SW480 (cell line): Measurements from ENCODE around the gene ZFAND2A.
A peak's percentile ranks its signal among the peaks of the same experiment; 100 is the strongest.
"Not testable (repeated sequence)": the region's sequence is repeated elsewhere in the genome, so short reads cannot be mapped to it uniquely, and the experiment has no call there.

Source experiments
- DNase-seq: peaks from one replicate; pipeline ENCODE4 v3.0.0-alpha.2; 2016; ENCODE audit warnings: low spot score

The ZFAND2A gene

DNA sequence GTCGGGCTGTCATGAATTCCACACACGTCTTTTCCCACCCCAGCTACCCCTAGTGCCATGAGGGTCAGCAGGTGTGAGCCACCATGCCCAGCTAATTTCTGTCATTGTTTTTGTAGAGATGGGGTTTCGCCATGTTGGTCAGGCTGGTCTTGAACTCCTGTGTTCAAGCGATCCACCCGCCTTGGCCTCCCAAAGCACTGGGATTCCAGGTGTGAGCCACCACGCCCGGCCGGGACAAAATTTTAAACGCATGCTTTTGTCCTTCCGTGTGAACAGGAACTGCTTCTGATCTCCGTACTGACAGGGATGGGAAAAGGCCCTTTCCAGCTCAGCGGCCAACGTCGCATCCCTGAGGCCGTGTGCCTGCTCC is 15.6 kb upstream of the ZFAND2A start:
- DNase-seq, result no peak

DNA sequence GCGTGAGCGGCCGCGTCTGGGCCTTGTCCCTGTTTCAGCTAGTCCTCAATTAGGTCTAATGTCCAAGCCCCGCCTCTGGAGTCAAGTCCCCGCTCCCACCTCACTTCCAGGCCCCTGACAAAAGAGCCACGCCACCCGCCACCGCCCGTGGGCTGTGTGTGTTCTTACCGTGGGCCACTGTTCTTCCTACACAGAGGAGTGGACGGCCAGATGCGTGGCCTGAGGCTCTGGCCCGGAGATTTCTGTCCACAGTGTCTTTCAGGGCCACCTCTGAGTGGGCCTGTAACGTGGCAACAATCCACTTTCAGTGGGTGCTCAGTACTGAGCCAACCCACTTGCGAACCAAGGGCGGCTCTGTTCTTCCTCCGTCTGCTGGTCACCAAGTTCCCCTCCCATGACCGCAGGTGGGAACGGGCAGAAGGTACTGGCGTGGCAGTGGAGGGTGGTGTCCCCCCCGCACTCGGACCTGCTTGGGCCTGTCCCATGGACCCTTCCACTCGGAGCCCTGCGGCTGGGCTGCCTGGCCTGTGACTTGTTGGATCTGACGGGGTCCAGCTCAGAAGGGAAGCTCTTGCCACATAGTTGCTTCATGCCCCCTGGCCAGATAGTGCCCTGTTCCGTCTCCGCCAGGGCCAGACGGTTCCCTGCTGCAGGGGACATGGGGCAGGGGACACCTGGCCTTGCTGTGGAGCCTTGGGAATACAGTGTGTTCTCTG is 15.0 kb upstream of the ZFAND2A start:
- no peak for DNase-seq

DNA sequence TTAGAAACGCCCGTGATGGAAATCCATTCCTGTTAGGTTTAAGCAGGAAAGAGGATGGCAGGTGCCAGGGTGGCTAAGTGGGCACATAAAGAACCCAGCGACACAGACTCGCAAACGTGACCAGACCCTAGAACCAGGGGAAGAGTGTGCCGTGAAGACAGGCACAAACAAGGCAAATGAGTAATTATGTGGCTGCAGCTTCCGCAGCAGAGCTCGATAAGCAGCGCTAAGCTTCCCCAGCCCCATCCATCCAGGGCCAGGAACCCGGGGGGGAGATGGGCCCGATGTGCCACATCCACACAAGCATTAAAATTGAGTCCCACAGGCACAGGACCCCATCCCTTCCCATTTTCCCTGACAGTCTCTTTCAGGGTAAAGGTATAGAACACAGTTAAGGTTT is 14.0 kb upstream of the ZFAND2A start:
- no peak for DNase-seq

DNA sequence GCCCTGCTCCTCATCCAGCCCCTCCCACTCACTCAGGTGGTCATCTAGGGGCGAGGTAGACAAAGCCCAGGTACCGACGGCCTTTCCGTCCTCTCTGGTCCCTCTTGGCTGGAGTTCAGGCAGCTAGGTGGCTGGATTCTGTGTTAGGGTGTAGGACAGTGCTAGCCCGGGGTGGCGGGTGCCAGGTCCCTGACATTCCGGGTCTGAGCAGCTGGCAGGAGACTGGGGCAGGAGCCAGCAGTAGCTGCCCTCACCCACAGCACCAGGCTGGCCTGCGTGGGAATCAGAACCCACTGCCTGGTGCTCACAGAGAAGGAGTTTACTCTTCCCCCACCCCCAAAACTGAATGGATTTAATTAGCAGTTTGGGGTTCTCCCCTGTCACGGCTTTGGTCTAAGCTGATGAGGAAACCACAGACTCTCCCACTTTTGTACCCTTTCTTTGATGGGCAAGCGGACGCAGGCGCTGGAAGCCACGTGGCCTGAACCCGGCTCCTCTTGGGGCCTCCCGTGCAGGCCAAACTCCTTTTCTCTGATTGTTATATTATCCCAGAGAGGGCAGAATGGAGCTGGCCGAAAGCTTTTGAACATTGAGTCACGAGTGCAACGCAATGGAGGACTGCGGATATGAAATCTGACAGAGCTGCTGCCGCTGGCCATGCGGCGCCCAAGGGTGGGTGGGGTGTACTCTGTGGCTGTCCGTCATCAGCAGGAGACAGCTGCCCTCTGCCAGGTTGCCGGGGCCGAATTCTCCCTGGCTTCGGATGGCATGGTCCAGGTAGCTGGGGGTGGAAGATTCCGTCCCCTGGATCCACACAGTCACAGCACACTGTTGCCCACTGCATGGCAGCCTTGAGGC is 12.9 kb upstream of the ZFAND2A start:
- DNase-seq, result no peak

DNA sequence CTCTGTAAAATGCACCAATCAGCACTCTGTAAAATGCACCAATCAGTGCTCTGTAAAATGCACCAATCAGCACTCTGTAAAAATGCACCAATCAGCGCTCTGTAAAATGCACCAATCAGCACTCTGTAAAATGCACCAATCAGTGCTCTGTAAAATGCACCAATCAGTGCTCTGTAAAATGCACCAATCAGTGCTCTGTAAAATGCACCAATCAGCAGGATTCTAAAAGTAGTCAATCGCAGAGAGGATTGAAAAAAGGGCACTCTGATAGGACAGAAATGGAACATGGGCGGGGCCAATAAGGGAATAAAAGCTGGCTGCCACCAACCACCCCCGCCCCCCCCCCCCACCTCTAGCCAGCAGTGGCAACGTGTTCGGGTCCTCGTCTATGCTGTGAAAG is 11.5 kb upstream of the ZFAND2A start:
- DNase-seq, result peak; percentile 47

DNA sequence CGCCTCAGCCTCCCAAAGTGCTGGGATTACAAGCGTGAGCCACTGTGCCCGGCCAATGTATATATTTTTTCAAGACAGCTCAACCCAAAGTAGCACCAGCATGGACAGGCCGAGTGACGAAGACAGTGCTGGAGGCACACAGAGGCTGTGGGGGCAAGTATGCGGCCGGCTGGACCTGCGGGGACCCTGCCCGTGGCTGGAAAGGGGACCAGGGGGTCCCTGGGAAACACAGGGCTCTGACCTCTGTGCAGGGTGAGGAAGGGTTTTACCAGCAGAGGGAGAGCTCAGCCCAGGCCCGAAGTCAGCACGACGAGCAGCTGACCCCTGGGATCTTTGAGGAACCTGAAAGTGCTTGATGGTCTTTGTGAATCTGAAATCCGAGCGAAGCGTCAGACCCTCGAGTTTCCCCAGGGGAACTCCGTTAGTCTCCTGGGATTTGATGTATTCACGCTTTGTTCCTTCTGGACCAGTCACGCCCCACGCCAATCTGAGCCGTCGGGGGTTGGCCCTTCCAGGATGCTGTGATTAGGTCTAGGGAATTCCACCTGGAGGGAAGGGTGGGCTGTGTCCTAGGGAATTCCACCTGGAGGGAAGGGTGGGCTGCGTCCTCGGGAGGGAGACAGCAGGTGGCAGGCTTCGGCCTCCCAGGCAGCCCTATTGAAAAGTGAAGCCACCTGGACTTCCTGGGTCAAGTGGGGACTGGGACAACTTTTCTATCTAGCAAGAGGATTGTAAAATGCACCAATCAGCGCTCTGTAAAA is 10.9 kb upstream of the ZFAND2A start:
- DNase-seq, result no peak

DNA sequence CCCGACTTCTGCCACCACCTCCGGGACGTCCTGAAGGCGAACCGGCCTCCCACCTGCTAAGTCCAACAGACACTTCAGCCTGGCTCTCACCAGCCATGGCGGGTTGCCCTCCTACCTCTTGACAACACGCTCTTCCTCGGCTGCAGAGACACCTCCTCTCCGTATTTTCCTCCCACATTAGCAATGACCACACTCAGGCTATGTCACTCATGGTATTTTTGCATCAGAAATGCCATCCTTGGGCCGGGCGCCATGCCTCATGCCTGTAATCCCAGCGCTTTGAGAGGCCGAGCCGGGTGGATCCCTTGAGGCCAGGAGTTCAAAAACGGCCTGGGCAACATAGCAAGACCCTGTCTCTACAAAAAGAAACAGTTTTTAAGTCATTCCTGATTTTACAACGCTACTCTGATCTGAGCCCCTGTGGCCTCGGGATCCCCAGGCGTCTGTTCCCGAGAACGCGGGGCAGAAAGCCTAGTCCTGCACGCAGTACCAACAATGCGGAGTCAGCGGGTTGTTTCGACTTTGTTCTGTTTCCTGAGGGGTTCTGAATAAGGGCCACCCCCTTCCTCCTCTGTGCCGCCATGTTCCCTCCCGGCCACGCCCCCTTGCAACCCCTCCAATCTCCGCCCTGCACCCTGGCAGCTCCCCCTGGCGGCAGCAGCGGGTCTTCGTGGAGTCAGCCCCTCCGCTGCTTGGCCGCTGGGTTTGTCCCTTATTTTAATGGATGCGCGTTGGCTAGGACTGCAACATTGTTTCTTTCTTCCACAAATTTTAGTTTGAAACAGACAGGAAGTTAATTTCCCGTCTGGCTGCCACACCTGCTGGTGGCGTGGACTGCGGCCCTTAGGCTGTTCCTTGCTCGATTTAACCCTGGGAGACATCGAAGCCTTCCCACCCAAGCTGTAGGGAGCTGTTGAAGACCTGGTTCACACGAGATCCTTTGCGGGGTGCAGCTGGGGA is 9.7 kb upstream of the ZFAND2A start:
- DNase-seq, result no peak

DNA sequence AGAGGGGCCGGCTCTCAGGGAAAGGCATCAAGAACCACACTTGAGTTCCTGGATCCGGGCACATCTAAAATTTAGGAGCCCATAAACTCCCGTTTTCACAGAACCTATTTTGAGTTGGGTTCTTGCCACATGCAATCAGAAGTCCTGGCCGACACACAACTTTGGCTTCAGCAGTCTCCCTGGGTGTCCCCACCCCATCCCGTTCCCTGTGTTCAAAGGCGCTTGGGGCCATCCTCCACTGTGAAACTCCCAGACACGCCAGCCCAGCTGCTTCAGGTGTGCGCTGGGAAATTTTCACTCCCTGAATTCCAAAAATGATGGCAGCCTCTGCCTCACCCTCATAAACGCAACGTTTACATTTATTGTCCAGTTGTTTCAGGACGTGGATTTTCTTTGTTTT is 8.4 kb upstream of the ZFAND2A start:
- DNase-seq, result no peak

DNA sequence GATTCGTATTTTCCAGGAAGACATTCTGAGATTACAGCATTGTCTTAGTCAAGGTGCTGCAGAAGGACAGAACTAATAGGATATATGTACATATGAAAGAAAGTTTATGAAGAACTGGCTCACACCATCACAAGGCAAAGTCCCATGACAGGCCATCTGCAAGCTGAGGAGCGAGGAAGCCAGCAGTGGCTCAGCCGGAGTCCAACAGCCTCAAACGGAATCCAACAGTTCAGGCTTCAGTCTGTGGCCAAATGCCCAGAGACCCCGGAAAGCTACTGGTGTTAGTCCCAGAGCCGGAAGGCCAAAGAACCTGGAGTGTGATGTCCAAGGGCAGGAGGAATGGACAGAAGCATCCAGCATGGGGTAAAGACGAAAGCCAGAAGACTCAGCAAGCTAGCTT is 4.4 kb upstream of the ZFAND2A start:
- no peak for DNase-seq

DNA sequence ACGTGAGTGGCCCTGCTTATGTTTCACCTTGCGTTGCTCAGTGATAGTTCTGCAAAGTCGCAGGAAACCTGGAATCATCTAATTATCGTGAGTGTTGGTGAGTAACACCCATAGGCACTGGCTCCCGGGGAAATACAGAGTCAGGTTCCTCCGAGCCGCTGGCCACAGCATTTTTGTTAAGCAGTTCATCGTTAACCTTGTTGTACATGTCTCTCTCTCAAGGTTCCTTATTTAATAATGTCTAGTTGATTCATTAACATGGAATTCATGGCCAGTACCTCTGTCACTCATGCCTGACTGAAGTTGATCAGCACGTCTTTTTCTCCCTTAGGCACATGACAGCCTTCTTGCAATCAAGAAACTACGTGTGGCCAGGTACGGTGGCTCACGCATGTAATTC is 3.1 kb upstream of the ZFAND2A start:
- DNase-seq, result no peak

DNA sequence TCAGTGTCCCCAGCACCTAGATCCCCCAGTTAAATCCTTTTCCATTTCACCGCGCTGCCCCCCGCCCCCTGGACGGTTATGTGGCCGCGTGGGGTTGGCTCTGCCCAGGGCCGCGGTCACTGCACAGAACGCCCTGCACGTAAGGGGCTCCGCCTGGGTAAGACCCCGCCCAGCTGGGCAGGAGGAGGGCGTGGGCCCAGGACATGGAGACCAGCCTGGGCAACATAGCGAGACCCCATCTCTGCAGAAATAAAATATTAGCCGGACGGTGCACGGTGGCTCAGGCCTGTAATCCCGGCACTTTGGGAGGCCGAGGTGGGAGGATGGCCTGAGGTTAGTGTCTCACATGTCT is 650 bp upstream of the ZFAND2A start:
- DNase-seq, result no peak

DNA sequence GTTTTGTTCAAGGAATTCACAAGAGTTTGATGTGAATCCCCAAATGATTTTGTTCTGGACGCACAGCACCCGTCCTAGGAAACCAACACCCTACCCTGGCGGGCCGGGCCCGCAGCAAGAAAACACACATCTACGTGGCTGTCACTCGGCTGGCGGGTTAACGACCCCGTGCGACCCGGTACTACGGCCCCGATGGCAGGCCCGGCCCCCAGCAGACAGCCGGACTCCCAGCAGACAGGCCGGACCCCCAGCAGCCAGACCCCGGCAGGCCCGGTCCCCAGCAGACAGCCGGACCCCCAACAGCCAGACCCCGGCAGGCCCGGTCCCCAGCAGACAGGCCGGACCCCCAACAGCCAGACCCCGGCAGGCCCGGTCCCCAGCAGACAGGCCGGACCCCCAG is 765 bp downstream of the ZFAND2A start:
- DNase-seq, result not testable (repeated sequence)

DNA sequence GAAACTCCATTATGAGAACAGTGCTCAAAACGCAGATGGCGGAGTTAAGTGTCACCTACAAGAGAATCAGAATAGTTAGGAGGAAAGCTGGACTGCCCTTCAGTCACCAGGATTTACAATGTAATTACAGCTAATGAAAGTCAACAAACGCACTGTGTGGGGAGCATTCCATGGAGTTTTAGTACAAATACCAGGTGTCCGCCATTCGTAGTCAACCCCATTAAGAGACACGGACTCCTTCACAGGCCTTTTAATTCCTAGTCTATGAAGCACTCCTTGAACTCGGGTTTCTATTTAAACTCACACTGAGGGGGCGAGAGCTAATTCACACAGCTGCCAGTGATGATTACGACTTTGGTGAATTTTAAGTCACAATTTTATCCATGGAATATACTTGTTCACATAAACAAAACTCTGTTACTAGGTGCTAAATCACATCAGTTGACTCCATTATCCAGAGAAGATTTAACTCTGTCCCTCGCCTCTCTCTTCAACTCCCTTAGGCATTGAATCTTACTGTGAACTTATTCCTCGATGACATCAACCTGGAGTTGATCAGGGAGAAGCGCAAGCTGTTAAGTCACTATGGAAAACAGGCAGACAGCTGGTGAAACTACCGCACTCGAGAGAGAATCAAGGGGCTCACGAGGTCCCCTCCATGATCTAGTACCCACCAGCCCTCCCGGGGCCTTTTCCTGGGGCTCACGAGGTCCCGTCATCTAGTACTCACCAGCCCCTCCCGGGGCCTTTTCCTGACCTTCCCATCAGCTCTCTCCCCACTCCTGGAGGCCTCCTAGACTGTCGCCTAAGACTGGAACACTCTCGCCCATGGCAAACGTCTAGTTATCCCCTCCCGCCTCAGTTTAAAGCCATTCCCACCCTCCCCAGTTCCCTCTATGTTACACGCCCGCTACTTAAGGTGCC is 1.5 kb downstream of the ZFAND2A start:
- no peak for DNase-seq

DNA sequence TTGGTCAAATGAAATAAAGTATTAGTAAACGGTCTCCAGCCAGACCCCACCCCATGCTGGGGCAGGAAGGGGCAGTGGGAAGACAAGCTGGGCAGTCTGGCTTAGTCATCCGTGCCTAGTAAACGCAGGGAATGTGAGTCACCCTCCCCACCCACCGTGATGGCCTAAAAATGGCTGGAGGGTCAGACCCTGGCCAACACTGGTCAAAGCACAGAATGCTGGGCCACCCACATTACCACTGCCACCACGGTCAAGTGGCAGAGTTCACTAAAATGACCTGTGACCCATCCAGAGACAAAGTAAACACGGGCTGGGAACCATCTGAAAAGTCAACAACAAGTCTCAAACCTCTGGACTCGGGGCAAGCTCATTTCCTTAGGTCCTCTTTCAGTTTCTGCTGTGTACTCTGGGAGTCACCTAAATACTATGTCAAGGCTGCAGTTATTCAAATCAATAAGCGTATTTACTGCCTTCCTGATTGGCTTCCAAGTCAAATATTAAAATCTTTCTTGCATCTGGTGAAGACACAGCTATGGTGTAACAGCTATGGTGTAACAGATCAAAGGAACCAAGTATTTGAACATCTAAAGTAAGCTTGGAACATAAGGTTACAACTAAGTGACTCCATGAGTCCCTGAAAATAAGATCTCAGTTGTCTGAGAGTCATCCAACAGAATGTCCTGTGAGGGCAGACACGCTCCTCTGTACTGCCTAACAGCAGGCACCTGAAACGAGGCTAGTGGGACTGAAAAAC is 3.0 kb downstream of the ZFAND2A start:
- no peak for DNase-seq

DNA sequence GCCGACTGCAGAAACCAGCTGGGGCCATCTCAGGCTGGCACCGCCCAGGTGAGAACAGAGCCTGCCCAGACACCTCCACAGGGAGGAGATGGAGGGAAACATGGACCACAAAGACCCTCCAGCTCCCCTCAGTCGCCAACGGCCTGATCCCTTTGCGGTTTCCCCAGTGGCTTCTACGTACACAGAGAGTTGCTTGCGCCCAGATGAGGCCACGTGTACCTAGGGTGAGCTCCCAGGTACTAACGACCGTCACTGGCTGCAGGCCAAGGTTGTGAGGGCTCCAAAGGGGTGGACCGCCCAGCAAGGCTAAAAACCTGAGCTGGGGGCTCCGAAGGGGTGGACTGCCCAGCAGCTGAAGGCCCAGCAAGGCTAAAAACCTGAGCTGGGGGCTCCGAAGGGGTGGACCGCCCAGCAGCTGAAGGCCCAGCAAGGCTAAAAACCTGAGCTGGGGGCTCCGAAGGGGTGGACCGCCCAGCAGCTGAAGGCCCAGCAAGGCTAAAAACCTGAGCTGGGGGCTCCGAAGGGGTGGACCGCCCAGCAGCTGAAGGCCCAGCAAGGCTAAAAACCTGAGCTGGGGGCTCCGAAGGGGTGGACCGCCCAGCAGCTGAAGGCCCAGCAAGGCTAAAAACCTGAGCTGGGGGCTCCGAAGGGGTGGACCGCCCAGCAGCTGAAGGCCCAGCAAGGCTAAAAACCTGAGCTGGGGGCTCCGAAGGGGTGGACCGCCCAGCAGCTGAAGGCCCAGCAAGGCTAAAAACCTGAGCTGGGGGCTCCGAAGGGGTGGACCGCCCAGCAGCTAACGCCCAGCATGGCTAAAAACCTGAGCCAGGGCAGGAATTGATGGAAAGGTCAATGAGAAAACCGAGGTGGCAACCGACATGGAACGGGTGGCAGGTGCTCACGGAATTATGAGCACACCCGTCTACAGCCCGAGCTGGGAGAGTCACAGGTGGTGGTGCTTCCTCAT is 3.9 kb downstream of the ZFAND2A start:
- not testable (repeated sequence) for DNase-seq

DNA sequence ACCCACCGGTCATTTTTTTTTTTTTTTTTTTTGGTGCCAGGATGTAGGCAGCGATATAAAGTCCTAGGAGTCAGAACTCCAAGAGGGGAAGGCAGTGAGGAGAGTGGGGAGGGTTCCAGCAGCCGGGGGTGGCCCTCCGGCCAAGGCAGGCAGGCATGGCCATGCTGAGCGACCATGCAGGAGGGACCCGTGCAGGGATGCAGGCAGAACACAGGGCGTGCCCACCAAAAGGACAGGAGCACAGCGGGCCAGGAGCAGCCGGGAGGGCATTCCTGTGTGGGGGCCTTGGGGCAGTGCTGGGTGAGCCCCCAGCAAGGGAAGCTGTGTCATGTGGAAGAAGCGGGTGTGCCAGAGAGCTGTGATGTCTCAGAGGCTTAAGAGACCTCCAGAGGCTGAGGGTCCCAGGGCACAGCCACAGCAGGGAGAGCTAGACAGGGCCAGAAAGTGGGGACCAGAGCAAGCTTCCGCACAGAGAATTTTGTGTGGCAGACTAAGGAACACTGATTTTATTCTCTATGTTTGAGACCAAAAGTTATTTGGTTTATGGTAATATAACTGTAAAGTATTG is 5.7 kb downstream of the ZFAND2A start:
- DNase-seq, result no peak

DNA sequence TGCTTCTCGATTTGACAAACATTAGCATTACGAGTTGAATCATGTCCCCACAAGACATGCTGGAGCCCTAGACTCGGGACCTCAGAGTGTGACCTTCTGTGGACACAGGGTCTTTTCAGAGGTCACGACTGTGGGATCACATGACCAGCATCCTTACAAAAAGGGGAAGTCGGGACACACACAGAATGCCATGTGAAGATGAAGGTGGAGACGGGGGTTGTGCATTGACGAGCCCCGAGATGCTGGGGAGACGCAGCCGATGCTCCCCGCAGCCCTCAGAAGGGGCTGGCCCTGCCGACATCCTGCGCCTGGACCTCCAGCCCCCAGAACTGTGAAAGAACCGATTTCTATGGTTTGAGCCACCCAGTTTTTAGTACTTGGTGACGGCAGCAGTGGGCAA is 7.5 kb downstream of the ZFAND2A start:
- DNase-seq, result no peak

DNA sequence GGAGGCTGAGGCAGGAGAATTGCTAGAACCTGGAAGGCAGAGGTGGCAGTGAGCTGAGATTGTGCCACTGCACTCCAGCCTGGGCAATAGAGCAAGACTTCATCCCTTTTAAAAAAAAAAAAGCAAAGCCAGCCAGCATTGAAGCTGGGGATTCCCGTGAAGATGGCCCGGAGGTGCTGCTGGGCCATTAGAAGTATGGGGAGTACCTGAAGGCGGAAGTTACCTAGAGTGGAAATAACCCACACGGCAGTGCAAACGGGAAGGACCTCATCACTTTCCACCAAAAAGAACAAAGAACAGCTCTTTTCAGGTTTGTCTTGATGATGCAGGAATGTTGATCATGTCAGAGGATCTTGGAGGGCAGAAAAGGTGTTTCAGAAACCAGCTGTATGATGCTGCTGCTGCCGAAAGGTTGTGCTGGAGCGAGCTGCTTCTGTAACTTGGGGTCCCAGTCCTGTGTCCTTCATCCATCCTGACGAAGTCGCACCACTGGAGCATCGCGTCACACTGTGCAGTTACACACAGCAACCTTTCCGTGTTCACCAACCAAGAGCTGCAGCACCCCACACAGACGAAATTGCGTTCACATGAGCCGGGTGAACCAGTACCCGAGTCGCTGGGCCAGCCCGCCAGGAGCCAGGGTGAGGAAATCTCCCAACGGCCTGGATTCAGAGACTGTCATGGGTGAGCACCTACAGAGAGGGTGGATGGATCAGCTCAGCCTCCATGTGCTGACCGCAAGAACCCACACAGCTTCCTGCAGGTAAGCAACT is 8.2 kb downstream of the ZFAND2A start:
- no peak for DNase-seq
